HG02938 (cell line): Measurements from ENCODE around the gene AOPEP.

Experiments used
- ATAC-seq: cut with Tn5 transposase; IDR thresholded peaks from one replicate; pipeline ENCODE4 v1.9.1; 2021; ENCODE audit warnings: mild to moderate bottlenecking, moderate library complexity; ENCODE audit not compliant: unreplicated experiment

AOPEP gene

GRCh38 chr9:95025213-95026147 is 299.0 kb downstream of the AOPEP start:
- ATAC-seq = no peak

DNA sequence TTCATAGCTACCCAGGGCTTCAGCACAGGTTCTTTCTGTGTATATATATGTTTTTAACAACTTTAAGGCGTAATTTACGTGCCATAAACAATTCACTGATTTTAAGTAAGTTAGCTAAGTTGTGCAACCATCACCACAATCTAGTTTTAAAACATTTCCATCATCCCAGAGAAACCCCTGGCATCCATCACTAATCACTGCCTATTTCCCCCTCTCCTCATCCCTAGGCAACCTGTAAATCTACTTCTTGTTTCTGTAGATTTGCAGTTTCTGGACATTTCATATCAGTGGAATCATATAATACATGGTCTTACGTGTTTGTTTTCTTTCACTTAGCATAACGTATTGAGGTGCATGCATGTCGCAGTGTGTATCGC is 299.6 kb downstream of the AOPEP start:
- no peak for ATAC-seq

DNA sequence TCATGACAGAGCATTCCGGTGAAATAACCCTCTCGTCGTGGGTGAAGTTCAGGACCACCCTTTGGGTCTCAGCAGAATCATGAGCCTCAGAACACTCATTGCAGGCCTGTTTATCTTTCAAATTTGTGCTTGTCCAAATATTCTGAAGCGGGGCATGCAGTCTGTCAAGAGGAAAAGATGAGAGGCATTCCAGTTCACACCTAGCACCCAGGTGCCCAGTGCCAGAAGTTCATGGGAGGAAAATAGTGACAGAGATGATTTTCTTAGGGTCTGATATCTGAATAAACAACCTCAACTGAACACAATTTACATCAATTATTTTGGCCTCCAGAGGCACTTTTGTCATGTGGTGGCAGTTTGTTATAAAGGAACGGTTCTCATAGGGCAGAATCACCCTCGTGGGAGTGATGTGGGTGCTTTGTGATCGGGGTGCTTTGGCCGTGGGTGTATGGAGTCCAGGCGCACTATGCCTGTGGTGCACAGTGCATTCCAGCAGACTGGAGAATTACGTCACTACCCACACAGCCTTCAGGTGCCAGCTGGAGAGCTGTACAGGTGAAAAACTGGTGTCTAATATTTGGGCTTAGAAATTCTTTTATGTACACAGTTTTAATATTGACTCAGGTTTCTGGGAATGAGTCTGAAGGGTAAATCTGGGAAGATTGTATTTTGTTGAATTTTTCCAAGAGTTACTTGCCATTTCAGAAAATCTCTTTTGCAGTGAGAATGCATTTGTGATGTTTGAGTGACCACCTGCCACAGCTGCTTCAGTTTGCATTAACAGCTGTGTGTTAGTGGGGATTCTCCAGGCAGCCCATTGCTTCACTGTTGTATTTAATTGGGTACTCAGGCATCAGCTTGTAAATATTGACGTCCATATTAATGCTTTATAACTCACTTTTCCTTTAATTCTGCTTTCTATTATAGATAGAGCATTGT is 301.7 kb downstream of the AOPEP start:
- ATAC-seq = no peak

GRCh38 chr9:95028853-95029219 is 302.3 kb downstream of the AOPEP start:
- no peak for ATAC-seq

DNA sequence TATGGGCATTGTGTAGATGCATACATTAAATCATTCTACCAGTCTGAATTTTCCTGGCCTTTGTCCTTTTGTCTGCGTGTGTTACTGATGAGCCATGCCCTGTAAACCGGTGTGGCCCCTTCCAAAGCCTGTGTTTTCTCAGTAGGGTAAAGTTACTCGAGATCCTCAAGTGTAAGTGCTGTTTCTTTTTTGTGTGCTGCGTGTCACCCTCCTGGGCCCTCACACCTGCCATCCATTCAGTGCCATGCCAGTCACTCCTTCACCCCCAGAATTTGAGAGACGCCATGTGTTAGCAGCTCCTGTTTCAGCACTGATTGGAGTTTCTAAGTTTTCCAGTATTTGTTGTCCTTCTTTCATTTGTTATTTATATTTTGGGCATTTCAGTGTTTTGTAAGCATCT is 302.8 kb downstream of the AOPEP start:
- ATAC-seq = no peak

DNA sequence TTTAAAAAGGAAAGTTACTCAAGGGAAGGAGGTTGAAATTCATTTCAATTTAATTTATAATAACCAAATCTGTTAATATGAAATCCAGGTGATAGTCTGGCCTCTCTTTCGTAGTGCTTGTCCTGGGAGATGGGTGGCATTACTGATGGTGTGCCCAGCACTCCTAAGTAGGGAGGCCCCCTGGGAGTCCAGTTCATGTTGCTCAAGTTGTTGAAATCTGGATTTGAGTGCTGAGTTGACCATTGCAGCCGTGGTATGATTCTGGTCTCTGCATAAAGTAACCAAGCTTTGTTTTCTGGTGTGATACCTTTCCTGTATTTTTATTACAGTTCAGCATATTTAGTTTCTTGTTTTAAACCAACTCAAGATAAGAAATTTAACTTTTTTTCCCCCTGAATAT is 303.2 kb downstream of the AOPEP start:
- no peak for ATAC-seq

GRCh38 chr9:95030344-95030743 is 303.8 kb downstream of the AOPEP start:
- no peak for ATAC-seq

DNA sequence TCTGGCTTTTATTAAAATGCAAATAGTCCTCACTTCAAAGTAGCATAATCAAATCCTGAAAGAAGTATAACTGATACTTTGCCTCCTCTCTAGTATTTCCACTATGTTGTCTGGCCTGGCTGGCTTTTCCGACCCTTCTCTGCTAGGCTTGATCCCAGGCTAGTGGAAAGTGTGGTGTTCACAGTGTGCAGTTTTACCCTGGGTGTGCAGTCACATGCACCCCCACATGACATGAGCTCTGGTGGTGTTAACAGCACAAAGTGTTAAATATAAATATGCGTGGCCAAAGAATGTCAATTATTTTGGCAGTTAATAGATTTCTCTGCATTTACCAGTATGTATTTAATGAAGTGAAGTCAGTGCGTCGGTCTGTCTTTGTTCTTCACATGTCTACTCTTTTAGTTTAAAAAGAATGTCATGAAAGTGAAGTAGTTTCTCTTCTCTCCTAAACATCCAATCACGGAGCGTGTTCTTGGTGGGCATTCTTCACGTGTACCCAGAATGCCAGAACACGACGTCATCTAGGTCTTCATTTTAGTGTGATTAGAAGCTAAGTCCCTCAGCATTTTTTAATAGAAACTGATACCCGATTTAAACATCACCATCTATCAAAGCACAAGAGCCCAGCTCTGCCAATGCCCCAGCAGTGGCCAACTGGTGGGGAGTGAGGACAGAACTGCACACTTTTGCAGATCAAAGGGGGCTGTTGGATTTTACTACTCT is 304.6 kb downstream of the AOPEP start:
- ATAC-seq = no peak

GRCh38 chr9:95031711-95032461 is 305.4 kb downstream of the AOPEP start:
- ATAC-seq = no peak

GRCh38 chr9:95032580-95033341 is 306.3 kb downstream of the AOPEP start:
- ATAC-seq = no peak

- ATAC-seq = no peak
These were observed 309.3 kb downstream of the AOPEP start for GRCh38 chr9:95035846-95036245.

- no peak for ATAC-seq
These were observed 310.2 kb downstream of the AOPEP start for GRCh38 chr9:95036676-95037075.

- no peak for ATAC-seq
These were observed 311.5 kb downstream of the AOPEP start for GRCh38 chr9:95037789-95038521.

DNA sequence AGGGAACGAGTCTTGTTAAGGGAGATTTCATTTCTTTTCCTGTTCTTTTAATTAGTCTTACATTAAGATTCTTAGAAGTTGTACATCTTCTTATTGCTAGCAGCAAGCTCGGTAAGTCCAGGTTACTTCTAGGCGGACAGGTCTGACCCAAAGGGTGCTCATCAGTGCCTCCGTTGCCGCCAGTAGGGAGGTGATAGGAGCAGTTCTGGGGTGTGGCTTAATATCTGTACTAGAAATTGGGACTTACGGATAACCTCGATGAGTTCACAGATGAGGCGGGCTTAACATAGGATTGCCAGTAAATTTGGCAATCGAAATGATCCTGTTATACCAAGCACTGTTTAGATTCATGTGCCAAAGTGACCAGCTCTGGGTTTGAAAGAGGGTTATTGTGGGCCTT is 312.2 kb downstream of the AOPEP start:
- ATAC-seq = no peak

GRCh38 chr9:95040106-95040505 is 313.6 kb downstream of the AOPEP start:
- ATAC-seq = no peak

DNA sequence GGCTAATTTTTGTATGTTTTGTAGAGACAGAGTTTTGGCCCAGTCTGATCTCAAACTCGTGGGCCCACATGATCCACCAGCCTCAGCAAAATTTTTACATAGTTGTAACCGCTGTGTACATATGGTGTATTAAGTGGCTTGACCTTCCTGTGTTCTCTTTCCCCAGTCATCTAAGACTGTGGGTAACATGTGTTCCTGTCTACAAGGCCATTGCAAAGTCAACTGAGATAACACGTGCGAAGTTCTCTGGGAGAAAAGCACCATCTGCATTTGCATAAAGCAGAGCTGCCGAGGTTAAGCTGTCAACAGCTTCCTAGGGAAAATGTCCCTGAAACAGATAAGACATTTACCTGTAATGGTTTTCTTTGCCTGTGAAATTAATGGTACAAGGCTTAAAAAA is 317.3 kb downstream of the AOPEP start:
- no peak for ATAC-seq

DNA sequence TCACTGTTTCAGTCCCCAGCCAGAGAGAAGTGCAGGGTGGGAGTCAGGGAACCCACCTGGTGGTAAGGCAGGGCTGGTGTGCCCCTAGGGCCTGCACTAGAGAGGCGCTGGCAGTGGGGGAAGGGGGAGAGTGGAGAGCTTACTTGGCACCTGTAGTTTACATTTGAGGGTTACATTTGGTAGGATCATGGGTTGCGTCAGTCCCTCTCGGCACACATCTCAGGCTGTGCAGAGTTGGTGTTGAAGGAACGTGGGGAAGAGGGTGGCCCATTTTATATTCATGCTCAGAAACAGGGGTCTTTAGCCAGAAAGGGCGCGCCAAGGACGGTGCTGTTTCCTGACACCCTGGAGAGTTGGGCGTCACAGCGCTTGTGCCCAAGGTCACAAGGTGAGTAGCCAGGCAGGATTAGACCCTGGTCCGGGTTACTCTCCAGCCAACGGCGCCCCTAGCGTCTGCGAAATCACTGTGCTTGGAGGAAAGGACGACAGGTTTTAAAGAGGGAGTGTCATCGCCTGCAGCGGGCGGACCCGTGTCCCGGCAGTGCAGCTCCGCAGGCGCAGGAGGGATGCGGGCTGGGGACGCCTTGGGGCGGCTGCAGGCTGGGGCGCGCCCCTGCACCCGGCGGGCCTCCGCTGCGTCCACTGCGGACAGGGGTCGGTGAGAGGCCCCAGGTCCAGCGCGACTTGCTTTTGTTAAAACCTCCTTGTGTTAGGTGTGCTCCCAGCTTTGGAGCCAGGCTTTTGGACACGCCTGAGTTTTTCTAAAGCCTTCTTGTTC is 318.4 kb downstream of the AOPEP start:
- ATAC-seq = no peak

GRCh38 chr9:95045751-95046150 is 319.3 kb downstream of the AOPEP start:
- ATAC-seq = no peak
